KBM-7 (cell line): ENCODE results near the gene ASB4.
"Not testable (repeated sequence)": the region's sequence is repeated elsewhere in the genome, so short reads cannot be mapped to it uniquely, and the experiment has no call there.

Experiments
- DNase-seq: peaks from one replicate; pipeline ENCODE4 v3.0.0-alpha.2; 2015
- in situ Hi-C: fragments of 300-500 bp; cut with MboI; formaldehyde crosslinking; loops from 2 replicates; pipeline ENCODE4 v1.14.3; 2020; ENCODE audit warnings: low sequenced_read_pairs, low pct_unique_long_range_greater_than_20kb, mixed read lengths

Gene ASB4

GRCh38 chr7:95476904-95477594 lies 8.7 kb upstream of the ASB4 start:
- in situ Hi-C loops, result no loop called here
- DNase-seq, result peak; percentile 70

- in situ Hi-C loops, result no loop called here
- no peak for DNase-seq
Observed at GRCh38 chr7:95478272-95479037, 7.3 kb upstream of the ASB4 start.

- in situ Hi-C loops, result no loop called here
- DNase-seq, result no peak
Observed at GRCh38 chr7:95479992-95480624, 5.6 kb upstream of the ASB4 start.

- in situ Hi-C loops, result no loop called here
- no peak for DNase-seq
Observed at GRCh38 chr7:95481271-95482165, 4.2 kb upstream of the ASB4 start.

GRCh38 chr7:95482424-95482823 lies 3.3 kb upstream of the ASB4 start:
- no peak for DNase-seq

GRCh38 chr7:95490231-95490762 lies 4.6 kb downstream of the ASB4 start:
- no peak for DNase-seq
- in situ Hi-C loops, result no loop called here

More at GRCh38 chr7:95482424-95482823, 3.3 kb upstream of the ASB4 start:
- in situ Hi-C loops, result no loop called here

GRCh38 chr7:95491201-95491600 lies 5.5 kb downstream of the ASB4 start:
- DNase-seq, result no peak

GRCh38 chr7:95491634-95492314 lies 6.0 kb downstream of the ASB4 start:
- no peak for DNase-seq
- in situ Hi-C loops, result no loop called here

More at GRCh38 chr7:95491201-95491600, 5.5 kb downstream of the ASB4 start:
- in situ Hi-C loops, result no loop called here

GRCh38 chr7:95493247-95493646 lies 7.5 kb downstream of the ASB4 start:
- in situ Hi-C loops, result no loop called here
- DNase-seq, result no peak

- in situ Hi-C loops, result no loop called here
- DNase-seq, result no peak
Observed at GRCh38 chr7:95493844-95494243, 8.1 kb downstream of the ASB4 start.

GRCh38 chr7:95501261-95501832 lies 15.6 kb downstream of the ASB4 start:
- peak; percentile 38 for DNase-seq
- in situ Hi-C loops, result no loop called here

- in situ Hi-C loops, result no loop called here
- DNase-seq, result no peak
Observed at GRCh38 chr7:95502403-95502802, 16.7 kb downstream of the ASB4 start.

- DNase-seq, result no peak
- in situ Hi-C loops, result no loop called here
Observed at GRCh38 chr7:95503271-95504131, 17.8 kb downstream of the ASB4 start.

- in situ Hi-C loops, DNase-seq: not testable (repeated sequence)
Observed at GRCh38 chr7:95504132-95504588, 18.4 kb downstream of the ASB4 start.

- in situ Hi-C loops, result no loop called here
Observed at GRCh38 chr7:95508780-95509179, 23.0 kb downstream of the ASB4 start.

GRCh38 chr7:95509199-95509598 lies 23.5 kb downstream of the ASB4 start:
- in situ Hi-C loops, result no loop called here
- DNase-seq, result no peak

More at GRCh38 chr7:95508780-95509179, 23.0 kb downstream of the ASB4 start:
- DNase-seq, result no peak

GRCh38 chr7:95511716-95512260 lies 26.0 kb downstream of the ASB4 start:
- in situ Hi-C loops, result no loop called here

More at GRCh38 chr7:95511716-95512260, 26.0 kb downstream of the ASB4 start:
- peak; percentile 79 for DNase-seq
